Spleen (tissue), 11 donors: ENCODE data around the gene HIVEP1. TPM values are rescaled to one million over a fixed set of nuclear protein-coding genes. Genes with fewer than 3 reads are reported as not detected.

Experiments used
- DNase-seq: peaks from one replicate; pipeline ENCODE4 v3.0.0-alpha.2; 2020
- H3K27ac ChIP-seq, 8 donors: fragments of 200-600 bp; sonication (generic) in 7 of 8; 1 replicate in 4 of 8; 2 replicates in 4 of 8; pipeline versions ENCODE4 v1.5.0 to v1.8.0; 2016 to 2021; ENCODE audit warnings: inconsistent platforms in 4 of 8, mild to moderate bottlenecking in 4 of 8, moderate library complexity in 1 of 8
- H3K27me3 ChIP-seq, 7 donors: fragments of 200-600 bp; sonication (generic) in 6 of 7; replicated peaks in 1 of 7; 1 replicate in 4 of 7; 2 replicates in 3 of 7; pipeline versions ENCODE4 v1.5.0 to v1.8.0; 2016 to 2021; ENCODE audit warnings: inconsistent platforms in 3 of 7, mild to moderate bottlenecking in 1 of 7
- H3K36me3 ChIP-seq, 6 donors: fragments of 200-600 bp; sonication (generic) in 5 of 6; 1 replicate in 4 of 6; 2 replicates in 2 of 6; pipeline versions ENCODE4 v1.5.0 to v1.8.0; 2016 to 2021; ENCODE audit warnings: inconsistent platforms in 2 of 6
- H3K4me1 ChIP-seq, 6 donors: fragments of 200-600 bp; sonication (generic) in 5 of 6; 1 replicate in 3 of 6; 2 replicates in 3 of 6; pipeline versions ENCODE4 v1.5.0 to v1.8.0; 2016 to 2021; ENCODE audit warnings: inconsistent platforms in 3 of 6
- H3K4me3 ChIP-seq, 8 donors: fragments of 200-600 bp; sonication (generic) in 7 of 8; 1 replicate in 4 of 8; 2 replicates in 4 of 8; pipeline versions ENCODE4 v1.5.0 to v1.8.0; 2016 to 2021; ENCODE audit warnings: inconsistent platforms in 4 of 8, mild to moderate bottlenecking in 4 of 8, moderate library complexity in 2 of 8
- H3K9me3 ChIP-seq, 8 donors: fragments of 200-600 bp; sonication (generic) in 7 of 8; 1 replicate in 4 of 8; 2 replicates in 4 of 8; pipeline versions ENCODE4 v1.5.0 to v1.8.0; 2016 to 2021; ENCODE audit warnings: inconsistent platforms in 4 of 8
- POLR2A ChIP-seq, 3 donors: fragments of 450-650 bp; IDR thresholded peaks; one replicate each; pipeline ENCODE4 v1.5.1; 2017; ENCODE audit warnings: antibody characterized with exemption in 3 of 3, mild to moderate bottlenecking in 1 of 3
- POLR2AphosphoS5 ChIP-seq, 3 donors: sonication (generic); formaldehyde crosslinking; IDR thresholded peaks; one replicate each; pipeline ENCODE4 v1.5.1; 2017; ENCODE audit warnings: antibody characterized with exemption in 3 of 3
- WGBS, 5 donors: extraction: QIAGEN DNeasy Blood & Tissue Kit in 3 of 5; methylation state at CpG; one replicate each; pipeline versions ENCODE4 v1.1.5 to v1.1.7; 2013 to 2018; 5-methylcytosine and 5-hydroxymethylcytosine counted together
- intact Hi-C: fragments of 100-400 bp; cut with DNase I; formaldehyde crosslinking; loops from one replicate; pipeline ENCODE4 v1.15.0; 2023; ENCODE audit warnings: low total_unique reads
- polyA plus RNA-seq, 3 donors: library from polyadenylated mRNA; stranded (reverse); fragments of 200-250 nt; gene quantifications; one replicate each; pipeline ENCODE4 v1.2.1, GENCODE V29; 2013
- total RNA-seq, 7 donors: library from RNA; depleted of rRNA in 3 of 7; stranded (reverse); fragments of >200 nt in 3 of 7; fragmentation: NEBNext Ultra II Directional in 4 of 7; extraction: Animal tissue kit (Norgen Biotek cat#: 25700) in 4 of 7; gene quantifications; one replicate each; pipeline versions ENCODE4 v1.1.0 to v1.2.1, GENCODE V29; 2016 to 2021
- TF ChIP-seq, protein P1 (sequence below), 11 experiments: fragments of 200-600 bp in 7 of 11; fragments of 450-650 bp in 4 of 11; sonication (generic) in 4 of 11; IDR thresholded peaks in 8 of 11; conservative IDR thresholded peaks in 3 of 11; 1 replicate in 7 of 11; 2 replicates in 4 of 11; pipeline versions ENCODE4 v1.4.0 to v1.8.0; 2016 to 2021; ENCODE audit warnings: antibody characterized with exemption in 11 of 11, inconsistent platforms in 4 of 11, mild to moderate bottlenecking in 1 of 11
- donor health status: healthy with polysubstance abuse.
- donor health status: DM: no; HTN: no; CAD: no; lungs with moderate emphysema.
- donor health status: DM: no; HTN: no; CAD: no.
- donor health status: Bipolar disorder and iron deficiency.
- donor health status: healthy.
- donor health status: DM: no; HTN: no; CAD: no.
- donor health status: DM: yes; HTN: yes; CAD: no.

Gene HIVEP1
- total and polyA plus RNA-seq, 10 donors, result 2.8 to 64.1 (median 39.7) TPM

DNA sequence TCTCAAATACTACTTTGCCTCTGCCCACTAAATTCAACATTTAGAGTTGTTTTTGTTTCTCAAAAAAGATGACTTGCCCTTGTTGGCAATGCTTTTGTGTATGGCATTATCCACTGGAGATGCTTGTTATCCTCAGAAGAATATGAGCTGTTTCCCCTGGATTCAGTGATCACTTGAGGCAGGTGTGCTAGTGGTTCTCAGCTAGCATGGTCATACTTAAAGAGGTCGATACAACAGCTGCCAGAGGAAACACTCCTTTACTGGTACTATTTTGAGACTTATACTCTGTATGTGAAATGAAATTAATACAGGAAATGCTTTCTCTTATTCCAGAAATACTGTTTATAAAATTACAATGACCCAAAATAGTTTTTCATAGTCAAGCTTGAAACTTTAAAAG, 122.5 kb downstream of the HIVEP1 start:
- 48 to 81% (median 63%) methylated on average over 1 of the region's 1 CpG for WGBS, 5 donors
- Histone ChIP-seq H3K27me3 (no peaks in the 10 kb centered on the region), H3K4me1 (peaks cover 0 to 30% (median 9%) of the 10 kb centered on the region in 6 donors), H3K9me3 (no peaks in the 10 kb centered on the region), H3K4me3 (no peak overlapping the region), H3K36me3 (peaks cover 0 to 40% (median 12%) of the 10 kb centered on the region in 6 donors), H3K27ac (no peak overlapping the region)
- TF ChIP-seq POLR2A (IDR thresholded peaks at IDR 0.05) (no peak), POLR2AphosphoS5 (IDR thresholded peaks at IDR 0.05) (no peak)
- TF ChIP-seq, protein P1, sequence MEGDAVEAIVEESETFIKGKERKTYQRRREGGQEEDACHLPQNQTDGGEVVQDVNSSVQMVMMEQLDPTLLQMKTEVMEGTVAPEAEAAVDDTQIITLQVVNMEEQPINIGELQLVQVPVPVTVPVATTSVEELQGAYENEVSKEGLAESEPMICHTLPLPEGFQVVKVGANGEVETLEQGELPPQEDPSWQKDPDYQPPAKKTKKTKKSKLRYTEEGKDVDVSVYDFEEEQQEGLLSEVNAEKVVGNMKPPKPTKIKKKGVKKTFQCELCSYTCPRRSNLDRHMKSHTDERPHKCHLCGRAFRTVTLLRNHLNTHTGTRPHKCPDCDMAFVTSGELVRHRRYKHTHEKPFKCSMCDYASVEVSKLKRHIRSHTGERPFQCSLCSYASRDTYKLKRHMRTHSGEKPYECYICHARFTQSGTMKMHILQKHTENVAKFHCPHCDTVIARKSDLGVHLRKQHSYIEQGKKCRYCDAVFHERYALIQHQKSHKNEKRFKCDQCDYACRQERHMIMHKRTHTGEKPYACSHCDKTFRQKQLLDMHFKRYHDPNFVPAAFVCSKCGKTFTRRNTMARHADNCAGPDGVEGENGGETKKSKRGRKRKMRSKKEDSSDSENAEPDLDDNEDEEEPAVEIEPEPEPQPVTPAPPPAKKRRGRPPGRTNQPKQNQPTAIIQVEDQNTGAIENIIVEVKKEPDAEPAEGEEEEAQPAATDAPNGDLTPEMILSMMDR (IDR thresholded peaks at IDR 0.05 in 8 of 11, conservative IDR thresholded peaks at IDR 0.05 in 3 of 11), result no peak
- intact Hi-C loops, result no loop called here
- no peak for DNase-seq

DNA sequence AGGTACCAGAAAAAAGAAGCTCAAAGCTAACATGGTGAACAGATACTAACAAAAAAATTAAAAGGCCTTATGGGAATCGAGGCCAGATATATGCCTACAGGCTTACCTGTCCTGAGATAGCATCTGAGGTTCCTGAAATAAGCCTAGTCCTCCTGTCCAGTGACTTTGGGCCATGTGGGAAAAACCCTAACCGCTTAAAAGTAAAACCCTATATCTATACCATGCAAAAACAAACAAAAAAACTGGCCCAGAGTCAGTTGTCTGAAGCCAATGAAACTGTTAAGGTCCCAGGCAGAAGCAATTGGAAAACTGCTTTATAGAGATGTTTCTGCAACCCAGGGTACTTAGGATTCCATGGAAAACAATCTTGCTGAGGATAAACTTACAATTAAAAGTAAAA, 122.9 kb downstream of the HIVEP1 start:
- Histone ChIP-seq H3K27ac (no peak overlapping the region), H3K9me3 (no peaks in the 10 kb centered on the region), H3K36me3 (peaks cover under 1 to 40% (median 16%) of the 10 kb centered on the region in 6 donors), H3K4me3 (no peak overlapping the region), H3K4me1 (peaks cover 0 to 30% (median 9%) of the 10 kb centered on the region in 6 donors), H3K27me3 (no peaks in the 10 kb centered on the region)
- no peak for TF ChIP-seq POLR2A (IDR thresholded peaks at IDR 0.05)
- no peak for TF ChIP-seq POLR2AphosphoS5 (IDR thresholded peaks at IDR 0.05)
- TF ChIP-seq, protein P1 (IDR thresholded peaks at IDR 0.05 in 8 of 11, conservative IDR thresholded peaks at IDR 0.05 in 3 of 11), result no peak
- intact Hi-C loops, result no loop called here
- DNase-seq, result no peak
- 93 to 97% (median 97%) methylated on average over 2 of the region's 2 CpGs for WGBS, 5 donors

DNA sequence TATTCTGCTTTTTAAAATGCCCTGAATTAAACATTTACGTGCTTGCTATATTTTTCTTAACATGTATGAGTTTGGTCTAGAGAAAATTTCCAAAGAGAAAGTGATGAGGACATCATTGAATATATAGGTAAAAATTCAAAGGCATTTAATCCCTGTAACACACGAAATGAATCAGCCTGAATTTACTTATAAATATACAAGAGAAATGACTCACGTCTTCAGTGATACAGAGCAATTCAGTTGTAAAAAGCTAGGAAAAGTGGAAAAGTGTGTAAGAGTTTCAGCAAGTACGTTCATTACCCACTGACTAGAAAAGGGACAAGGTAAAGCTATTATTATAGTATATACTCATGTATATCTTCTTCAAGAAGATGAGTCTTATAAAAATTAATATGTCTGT, 124.8 kb downstream of the HIVEP1 start:
- Histone ChIP-seq H3K27ac (no peak overlapping the region), H3K27me3 (no peaks in the 10 kb centered on the region), H3K4me1 (peaks cover 0 to 28% (median 8%) of the 10 kb centered on the region in 6 donors), H3K4me3 (no peak overlapping the region), H3K36me3 (peaks cover 3 to 45% (median 20%) of the 10 kb centered on the region in 6 donors), H3K9me3 (no peaks in the 10 kb centered on the region)
- TF ChIP-seq POLR2AphosphoS5 (IDR thresholded peaks at IDR 0.05), result no peak
- TF ChIP-seq, protein P1 (IDR thresholded peaks at IDR 0.05 in 8 of 11, conservative IDR thresholded peaks at IDR 0.05 in 3 of 11), result no peak
- DNase-seq, result no peak
- WGBS, 5 donors, result 78 to 94% (median 93%) methylated on average over 4 of the region's 4 CpGs
- intact Hi-C loops, result no loop called here

DNA sequence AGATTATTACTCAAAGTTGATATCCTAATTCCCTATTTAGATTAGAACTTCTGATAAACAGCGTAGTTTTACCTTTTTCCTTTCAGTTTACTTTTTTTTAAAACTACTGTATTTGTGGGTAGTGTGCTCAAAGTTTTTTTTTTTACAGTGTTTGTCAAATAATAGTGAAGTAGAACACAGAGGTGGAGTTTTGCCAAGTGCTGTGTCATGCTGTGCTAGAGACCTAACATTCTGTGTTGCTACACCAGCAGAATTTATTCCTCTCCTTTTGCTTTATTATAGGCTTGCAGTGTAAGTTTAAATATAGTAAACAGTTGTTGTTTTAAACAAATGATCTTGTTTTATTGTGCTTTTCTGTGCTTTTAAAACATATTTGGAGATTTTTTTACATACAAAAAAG, 125.4 kb downstream of the HIVEP1 start:
- Histone ChIP-seq H3K9me3 (no peaks in the 10 kb centered on the region), H3K4me3 (no peak overlapping the region), H3K4me1 (peaks cover 0 to 22% (median 3%) of the 10 kb centered on the region in 6 donors), H3K27me3 (no peaks in the 10 kb centered on the region), H3K27ac (no peak overlapping the region), H3K36me3 (peaks cover 3 to 45% (median 20%) of the 10 kb centered on the region in 6 donors)
- DNase-seq, result no peak
- 48 to 67% (median 66%) methylated on average over 1 of the region's 1 CpG for WGBS, 5 donors
- intact Hi-C loops, result no loop called here
- no peak for TF ChIP-seq POLR2A (IDR thresholded peaks at IDR 0.05)
- no peak for TF ChIP-seq POLR2AphosphoS5 (IDR thresholded peaks at IDR 0.05)
- TF ChIP-seq, protein P1 (IDR thresholded peaks at IDR 0.05 in 8 of 11, conservative IDR thresholded peaks at IDR 0.05 in 3 of 11), result no peak
